Head of caudate nucleus (tissue), 42 donors: ENCODE measurements around the gene NKD2.
"Not testable (repeated sequence)": the region's sequence is repeated elsewhere in the genome, so short reads cannot be mapped to it uniquely, and the experiment has no call there.

Experiments used
- DNase-seq, 42 donors: peaks; one replicate each; pipeline versions ENCODE4 v3.0.0 to v3.0.0-alpha.2; 2020 to 2021; ENCODE audit warnings: mixed read lengths in 7 of 42
- intact Hi-C: fragments of 100-400 bp; cut with DNase I; formaldehyde crosslinking; loops from one replicate; pipeline ENCODE4 v1.15.0; 2022

The NKD2 gene

GRCh38 chr5:1008451-1009358 lies at the start of gene NKD2:
Gene NKD2, plus strand, starts transcription at chr5:1008802. Its CDS starts 256 bp downstream, at chr5:1009058.
- intact Hi-C loops, result no loop called here
- DNase-seq, result peak in 30 of 42 donors; percentile 0 to 44 (median 10)

GRCh38 chr5:959581-960531 lies 48.7 kb upstream of the NKD2 start:
- intact Hi-C loops, result no loop called here
- peak in 7 of 42 donors; percentile 4 to 20 (median 10) for DNase-seq

- DNase-seq, result peak in 5 of 42 donors; percentile 6 to 24 (median 16)
- intact Hi-C loops, result no loop called here
These were observed 48.1 kb upstream of the NKD2 start for GRCh38 chr5:960551-960950.

GRCh38 chr5:961002-961710 lies 47.4 kb upstream of the NKD2 start:
- peak in 7 of 42 donors; percentile 3 to 28 (median 10) for DNase-seq
- intact Hi-C loops, result no loop called here

- DNase-seq, result peak in 6 of 42 donors; percentile 10 to 28 (median 14)
- intact Hi-C loops, result no loop called here
These were observed 46.8 kb upstream of the NKD2 start for GRCh38 chr5:961711-962240.

GRCh38 chr5:962386-962785 lies 46.2 kb upstream of the NKD2 start:
- DNase-seq, result peak in 5 of 42 donors; percentile 9 to 29 (median 14)
- intact Hi-C loops, result no loop called here

- intact Hi-C loops, result no loop called here
- peak in 1 of 42 donors; percentile 1 for DNase-seq
These were observed 45.8 kb upstream of the NKD2 start for GRCh38 chr5:962801-963200.

- peak in 2 of 42 donors; percentile 12 to 14 for DNase-seq
- intact Hi-C loops, result no loop called here
These were observed 45.3 kb upstream of the NKD2 start for GRCh38 chr5:963310-963672.

- peak in 3 of 42 donors; percentile 12 to 28 (median 17) for DNase-seq
- intact Hi-C loops, result no loop called here
These were observed 44.7 kb upstream of the NKD2 start for GRCh38 chr5:963673-964531.

GRCh38 chr5:964821-965220 lies 43.8 kb upstream of the NKD2 start:
- intact Hi-C loops, result no loop called here
- peak in 3 of 42 donors; percentile 7 to 33 (median 9) for DNase-seq

GRCh38 chr5:965604-966344 lies 42.8 kb upstream of the NKD2 start:
- DNase-seq, result peak in 3 of 42 donors; percentile 4 to 25 (median 6)
- intact Hi-C loops, result no loop called here

GRCh38 chr5:966345-966710 lies 42.3 kb upstream of the NKD2 start:
- intact Hi-C loops, result no loop called here
- DNase-seq, result peak in 1 of 42 donors; percentile 9

GRCh38 chr5:966941-967340 lies 41.7 kb upstream of the NKD2 start:
- DNase-seq, result peak in 3 of 42 donors; percentile 2 to 28 (median 14)
- intact Hi-C loops, result no loop called here

- intact Hi-C loops, result no loop called here
- DNase-seq, result peak in 1 of 42 donors; percentile 2
These were observed 39.7 kb upstream of the NKD2 start for GRCh38 chr5:968881-969280.

- DNase-seq, result peak in 5 of 42 donors; percentile 9 to 28 (median 15)
These were observed 39.2 kb upstream of the NKD2 start for GRCh38 chr5:969408-969839.

GRCh38 chr5:972575-972974 lies 36.0 kb upstream of the NKD2 start:
- intact Hi-C loops, DNase-seq: not testable (repeated sequence)

More at GRCh38 chr5:969408-969839, 39.2 kb upstream of the NKD2 start:
- intact Hi-C loops, result no loop called here
